Activated CD4-positive, alpha-beta T cell treated with anti-CD3 and anti-CD28 coated beads for 48 hours (primary cell): ENCODE data around the gene HS6ST3.
"Not testable (repeated sequence)": the region's sequence is repeated elsewhere in the genome, so short reads cannot be mapped to it uniquely, and the experiment has no call there.

Experiments
- DNase-seq: peaks from one replicate; pipeline ENCODE4 v3.0.0-alpha.2; 2020

The HS6ST3 gene

GRCh38 chr13:96473526-96474180, 383.7 kb downstream of the HS6ST3 start:
- DNase-seq = no peak

DNA sequence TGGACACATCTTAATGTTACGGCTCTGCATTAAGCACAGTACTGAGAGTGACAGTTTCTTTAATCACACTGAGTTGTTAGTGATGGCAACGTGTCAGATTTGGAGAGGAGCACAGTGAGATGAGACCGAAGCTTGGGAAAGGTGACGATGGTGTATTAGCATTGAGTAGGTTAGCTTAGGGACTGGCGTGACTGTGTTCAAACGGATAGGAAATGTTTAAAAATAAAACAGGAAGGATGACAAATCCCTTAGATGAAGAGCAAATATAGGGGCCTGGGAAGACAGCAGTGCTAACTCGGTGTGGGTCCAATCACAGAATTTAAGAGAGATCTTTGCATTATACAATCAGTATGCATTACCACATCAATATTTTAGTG, 384.3 kb downstream of the HS6ST3 start:
- no peak for DNase-seq

GRCh38 chr13:96475103-96475502, 385.2 kb downstream of the HS6ST3 start:
- no peak for DNase-seq

DNA sequence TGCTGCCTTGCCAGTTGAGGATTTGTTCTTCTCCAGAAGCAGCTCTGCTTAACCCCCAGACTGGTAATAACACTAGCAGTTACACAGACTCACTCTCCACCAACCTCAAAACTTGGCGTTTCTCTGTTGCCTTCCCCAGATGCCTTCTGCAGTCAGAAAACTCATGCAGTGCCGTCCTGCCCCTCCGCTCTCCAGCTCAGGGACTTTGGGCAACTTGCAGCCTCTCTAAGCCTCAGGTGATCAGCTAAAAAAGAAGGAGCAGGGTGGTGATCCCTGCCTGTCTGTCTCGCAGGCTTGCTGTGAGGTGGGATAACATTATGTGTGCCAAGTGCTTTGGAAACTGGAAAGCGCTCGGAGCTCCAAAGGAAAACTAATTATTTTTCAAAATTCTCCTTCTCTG, 391.6 kb downstream of the HS6ST3 start:
- DNase-seq = no peak

DNA sequence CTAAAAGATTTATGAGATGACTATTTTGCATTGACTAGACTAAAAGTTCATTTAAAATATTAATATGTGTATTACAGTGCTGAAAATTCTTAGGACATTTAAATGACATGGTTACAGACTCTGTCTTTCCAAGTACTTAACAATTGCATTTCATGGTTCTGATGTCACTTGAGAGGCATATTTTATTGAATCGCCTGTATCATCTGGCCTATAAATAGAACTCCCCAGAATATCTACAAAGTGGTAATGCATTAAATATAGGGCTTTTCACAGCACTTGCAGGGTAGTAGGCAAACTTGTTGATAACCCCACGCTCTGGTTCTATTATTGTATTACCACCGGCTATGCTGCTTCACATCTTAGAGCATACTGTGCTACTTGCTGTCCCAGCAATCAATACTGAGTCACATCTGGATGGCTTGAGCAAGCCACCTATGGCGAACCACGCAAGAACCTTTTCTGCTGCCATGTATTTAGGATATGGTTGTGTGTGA, 400.6 kb downstream of the HS6ST3 start:
- DNase-seq = no peak

DNA sequence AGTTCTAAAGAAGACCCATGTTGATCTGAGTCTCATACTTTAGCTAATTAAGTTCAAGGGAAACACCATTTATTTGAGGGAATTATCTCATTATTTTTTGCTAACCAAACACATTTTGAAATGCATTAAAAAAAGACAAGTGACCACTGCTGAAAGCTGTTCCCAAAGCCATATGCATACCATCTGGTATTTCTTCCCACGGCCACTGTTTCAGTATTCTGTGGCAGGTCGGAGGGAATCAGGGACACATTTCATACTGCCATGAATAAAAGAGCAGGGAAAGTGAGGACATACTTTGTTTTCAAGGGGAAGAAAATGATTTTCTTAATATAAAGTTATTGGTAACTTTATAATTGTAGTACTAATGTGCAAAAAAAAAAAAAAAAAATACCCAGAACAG, 401.2 kb downstream of the HS6ST3 start:
- DNase-seq = no peak

DNA sequence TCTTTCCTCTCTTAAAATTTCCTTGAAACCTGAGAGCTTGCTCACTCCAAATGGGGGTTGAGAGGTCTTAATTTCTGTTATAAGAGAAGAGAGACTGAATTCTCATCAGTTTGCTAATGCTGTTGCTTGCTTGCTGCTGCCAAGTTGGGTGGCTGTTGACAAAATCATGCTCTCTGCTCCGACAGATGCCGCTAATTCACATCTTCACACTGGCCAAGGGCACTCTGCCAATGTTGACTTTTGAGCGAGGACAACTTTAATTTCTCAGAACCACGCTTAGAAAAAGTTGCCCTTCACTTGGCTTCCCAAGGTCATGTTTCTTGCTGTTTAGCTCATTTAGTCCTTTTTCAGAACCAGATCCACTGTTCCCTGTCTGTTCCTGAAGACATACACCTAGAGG, 402.9 kb downstream of the HS6ST3 start:
- DNase-seq = no peak

- no peak for DNase-seq
Measured at GRCh38 chr13:96499656-96500055, 409.7 kb downstream of the HS6ST3 start.

DNA sequence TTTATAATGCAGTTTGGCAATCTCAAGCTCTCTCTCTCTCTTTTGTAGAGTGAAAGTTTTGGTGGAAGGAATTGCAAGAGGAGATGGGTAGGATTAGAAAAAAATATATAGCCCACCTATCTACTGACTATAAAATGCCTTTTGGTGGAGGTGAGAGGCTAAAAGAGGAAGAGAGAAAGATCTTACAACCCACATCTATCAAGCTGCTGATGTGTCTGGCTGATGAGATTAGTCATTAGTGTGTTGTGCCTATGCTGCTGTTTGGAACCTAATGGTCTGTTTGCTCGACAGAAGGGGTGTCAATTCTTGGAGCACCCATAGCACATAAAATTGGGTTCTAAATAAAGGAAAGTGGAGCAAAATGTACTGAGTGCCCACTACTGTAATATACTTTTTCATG, 411.0 kb downstream of the HS6ST3 start:
- no peak for DNase-seq

GRCh38 chr13:96503481-96503880, 413.6 kb downstream of the HS6ST3 start:
- no peak for DNase-seq

DNA sequence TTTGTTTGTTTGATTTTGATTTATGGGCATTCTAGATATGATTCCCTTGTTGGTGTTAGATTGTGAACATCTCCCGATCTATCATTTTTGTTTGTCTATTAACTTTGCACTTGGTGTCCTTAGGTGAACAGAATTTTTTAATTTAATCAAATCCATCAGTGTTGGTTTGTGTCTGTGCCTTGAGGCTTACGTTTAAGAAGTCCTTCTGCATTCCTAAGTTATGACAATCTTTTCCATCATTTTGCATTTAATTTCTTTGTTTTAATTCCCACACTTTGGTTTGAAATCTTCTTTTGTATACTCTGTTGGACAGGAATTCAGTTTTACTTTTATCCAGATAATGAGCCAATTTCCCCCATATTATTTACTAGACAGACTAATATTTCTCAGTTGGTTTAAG, 421.7 kb downstream of the HS6ST3 start:
- no peak for DNase-seq

- no peak for DNase-seq
Measured at GRCh38 chr13:96519380-96519779, 429.5 kb downstream of the HS6ST3 start.

DNA sequence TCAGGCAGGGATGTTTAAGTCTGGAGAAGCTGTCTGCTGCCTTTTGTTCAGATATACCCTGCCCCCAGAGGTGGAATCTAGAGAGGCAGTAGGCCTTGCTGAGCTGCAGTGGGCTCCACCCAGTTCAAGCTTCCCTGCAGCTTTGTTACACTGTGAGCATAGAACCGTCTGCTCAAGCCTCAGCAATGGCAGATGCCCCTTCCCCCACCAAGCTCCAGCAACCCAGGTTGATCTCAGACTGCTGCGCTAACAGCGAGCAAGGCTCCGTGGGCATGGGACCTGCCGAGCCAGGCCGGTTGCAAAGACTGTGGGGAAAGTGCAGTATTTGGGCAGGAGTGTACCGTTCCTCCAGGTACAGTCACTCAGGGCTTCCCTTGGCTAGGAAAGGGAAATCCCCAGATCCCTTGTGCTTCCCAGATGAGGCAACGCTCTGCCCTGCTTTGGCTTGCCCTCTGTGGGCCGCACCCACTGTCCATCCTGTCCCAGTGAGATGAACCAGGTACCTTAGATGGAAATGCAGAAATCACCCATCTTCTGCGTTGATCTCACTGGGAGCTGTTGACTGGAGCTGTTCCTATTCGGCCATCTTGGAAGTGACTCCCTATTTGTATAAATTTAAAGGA, 434.6 kb downstream of the HS6ST3 start:
- not testable (repeated sequence) for DNase-seq

DNA sequence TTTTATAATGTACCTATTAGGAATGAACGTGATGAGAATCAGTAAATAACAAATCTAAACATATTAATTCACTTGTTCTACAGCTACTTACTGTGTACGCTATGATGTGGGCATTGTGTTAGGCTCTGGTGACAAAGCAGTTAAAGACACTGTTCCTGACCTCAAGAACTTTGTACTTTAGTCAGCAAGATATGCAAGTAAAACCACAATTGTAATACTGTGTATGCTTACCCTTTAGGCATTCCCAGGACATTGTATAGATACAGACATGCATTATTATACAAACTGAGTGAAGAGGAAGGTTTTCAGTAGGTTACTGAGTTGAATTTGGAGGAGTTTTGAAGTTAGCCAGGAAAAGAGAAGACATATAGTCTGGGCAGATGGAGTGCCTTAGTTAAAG, 435.8 kb downstream of the HS6ST3 start:
- DNase-seq = no peak

- no peak for DNase-seq
Measured at GRCh38 chr13:96527497-96527896, 437.6 kb downstream of the HS6ST3 start.

DNA sequence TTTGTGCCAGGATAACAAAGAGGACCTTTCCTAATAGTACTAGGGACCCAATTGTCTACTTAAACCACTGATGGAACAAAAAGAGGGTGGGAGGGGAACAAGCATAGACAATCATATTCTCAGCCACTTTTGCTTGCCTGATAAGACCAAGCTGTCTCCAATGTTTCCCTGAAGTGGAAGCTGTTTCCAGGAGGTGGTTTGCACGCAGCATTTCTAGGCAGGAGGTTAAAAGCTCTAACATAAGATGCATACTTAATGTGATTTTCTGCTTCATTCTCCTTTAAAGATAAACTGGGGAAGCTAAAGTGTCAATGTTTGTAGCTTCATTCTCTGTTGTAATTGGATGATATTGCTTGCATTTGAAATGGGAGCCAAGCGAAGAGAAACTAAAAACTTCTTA, 442.9 kb downstream of the HS6ST3 start:
- DNase-seq = no peak

GRCh38 chr13:96533408-96533807, 443.5 kb downstream of the HS6ST3 start:
- DNase-seq = no peak

- DNase-seq = no peak
Measured at GRCh38 chr13:96539791-96540190, 449.9 kb downstream of the HS6ST3 start.

- no peak for DNase-seq
Measured at GRCh38 chr13:96540670-96541069, 450.8 kb downstream of the HS6ST3 start.

DNA sequence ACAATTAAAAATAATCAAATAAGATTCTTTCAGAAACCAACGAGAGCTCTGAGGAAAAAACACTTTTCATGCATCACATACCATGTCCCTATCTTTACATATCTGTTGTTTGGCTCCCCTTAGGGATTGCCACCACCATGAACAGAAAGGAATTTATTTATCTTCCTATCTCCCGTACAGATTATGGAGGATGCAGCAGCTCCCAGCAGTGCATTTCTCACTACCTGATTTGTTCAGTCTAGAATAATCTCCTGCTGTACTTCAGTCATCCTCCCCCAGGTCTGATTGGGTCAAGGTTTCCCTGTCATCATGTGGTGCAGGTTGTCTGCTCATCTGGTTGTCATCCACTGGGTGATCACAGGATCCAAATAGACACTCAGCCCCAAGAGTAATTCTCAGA, 453.1 kb downstream of the HS6ST3 start:
- DNase-seq = no peak

DNA sequence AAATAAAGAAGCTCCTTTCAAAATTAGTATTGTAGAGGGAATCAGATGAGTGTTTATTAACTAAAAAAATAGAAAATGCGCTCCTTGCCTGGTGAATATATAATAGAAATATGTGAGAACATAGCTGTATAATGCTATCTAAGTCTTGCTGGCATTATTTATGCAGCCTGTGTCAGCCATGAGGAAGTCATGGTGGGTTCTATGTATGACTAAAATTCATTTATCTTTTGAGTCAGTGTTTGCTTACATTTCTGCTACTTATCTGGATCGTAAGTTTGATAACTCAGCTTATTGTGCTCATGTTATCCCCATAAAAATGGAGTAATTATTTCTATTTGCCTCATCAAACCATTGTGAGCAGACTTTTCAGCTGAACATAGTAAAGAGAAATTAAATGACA, 455.1 kb downstream of the HS6ST3 start:
- no peak for DNase-seq

- no peak for DNase-seq
Measured at GRCh38 chr13:96546463-96546862, 456.6 kb downstream of the HS6ST3 start.

DNA sequence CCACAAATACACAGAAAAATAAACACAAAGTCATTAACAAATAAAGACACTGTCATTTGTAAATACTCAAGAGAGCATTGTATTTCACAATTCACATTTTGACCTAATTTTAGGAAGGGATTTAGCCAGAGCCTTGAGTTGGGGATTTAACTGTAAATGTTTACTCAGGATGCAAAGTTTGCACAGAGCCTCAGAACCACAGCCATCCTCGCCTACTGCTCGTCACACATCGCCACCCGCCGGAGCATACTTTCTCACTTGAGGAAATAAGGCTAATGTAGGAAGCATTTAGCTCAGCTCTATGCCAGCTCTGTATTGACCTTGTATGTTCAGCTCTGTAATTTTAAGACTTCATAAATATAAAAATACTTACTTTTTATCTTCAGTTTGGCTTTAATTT, 461.6 kb downstream of the HS6ST3 start:
- DNase-seq = no peak

GRCh38 chr13:96552559-96552958, 462.7 kb downstream of the HS6ST3 start:
- no peak for DNase-seq

DNA sequence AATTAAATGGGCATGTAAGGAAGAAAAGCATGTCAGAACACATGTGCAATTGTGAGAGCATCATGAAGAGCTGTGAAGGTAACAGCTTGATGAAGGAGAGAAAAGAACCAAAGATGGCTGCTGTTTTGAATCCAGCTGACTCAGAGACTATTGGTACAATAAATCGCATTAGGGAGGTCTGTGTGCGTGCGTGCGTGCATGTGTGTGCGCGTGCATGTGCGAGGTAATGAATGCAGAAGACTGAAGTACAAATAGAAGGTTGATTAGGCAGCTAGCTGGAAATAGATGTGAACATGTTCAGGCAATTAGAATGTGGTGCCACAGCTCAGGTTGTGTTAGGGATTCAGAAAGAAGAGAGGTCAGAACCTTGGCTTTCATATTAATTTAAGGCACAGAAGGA, 463.9 kb downstream of the HS6ST3 start:
- DNase-seq = no peak
